OCI-M2 (cell line): ENCODE data around the gene PPP1CC.
"Not testable (repeated sequence)": the region's sequence is repeated elsewhere in the genome, so short reads cannot be mapped to it uniquely, and the experiment has no call there.

ENCODE experiments used
- DNase-seq: peaks from one replicate; lab custom pipeline; 2025; ENCODE audit not compliant: unreplicated experiment; lab: John Stamatoyannopoulos, UW

PPP1CC gene

GRCh38 chr12:110742718-110743570 is at the start of gene PPP1CC:
Gene PPP1CC, minus strand, starts transcription at chr12:110742891. Its CDS starts 184 bp downstream, at chr12:110742707.
- peak; percentile 77 for DNase-seq

- DNase-seq = no peak
Observed at GRCh38 chr12:110791589-110791988, 48.9 kb upstream of the PPP1CC start.

- no peak for DNase-seq
Observed at GRCh38 chr12:110790301-110790700, 47.6 kb upstream of the PPP1CC start.

- no peak for DNase-seq
Observed at GRCh38 chr12:110786012-110786411, 43.3 kb upstream of the PPP1CC start.

DNA sequence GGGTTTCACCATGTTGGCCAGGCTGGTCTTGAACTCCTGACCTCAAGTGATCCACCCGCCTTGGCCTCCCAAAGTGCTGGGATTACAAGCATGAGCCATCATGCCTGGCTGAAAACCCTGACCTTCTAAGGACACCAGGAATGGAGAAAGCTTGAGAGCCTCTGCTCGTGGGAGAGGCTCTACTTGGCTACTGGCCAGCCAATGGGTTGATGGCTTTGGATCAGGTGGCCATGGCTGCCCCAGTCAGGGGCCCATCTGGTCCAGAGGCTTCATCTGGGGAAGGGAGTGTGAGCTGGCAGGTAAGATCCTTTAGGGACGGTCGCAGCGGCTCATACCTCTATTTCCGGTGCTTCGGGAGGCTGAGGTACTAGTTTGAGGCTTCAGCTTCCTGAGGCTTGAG is 42.5 kb upstream of the PPP1CC start:
- no peak for DNase-seq

GRCh38 chr12:110782922-110783321 is 40.2 kb upstream of the PPP1CC start:
- no peak for DNase-seq

DNA sequence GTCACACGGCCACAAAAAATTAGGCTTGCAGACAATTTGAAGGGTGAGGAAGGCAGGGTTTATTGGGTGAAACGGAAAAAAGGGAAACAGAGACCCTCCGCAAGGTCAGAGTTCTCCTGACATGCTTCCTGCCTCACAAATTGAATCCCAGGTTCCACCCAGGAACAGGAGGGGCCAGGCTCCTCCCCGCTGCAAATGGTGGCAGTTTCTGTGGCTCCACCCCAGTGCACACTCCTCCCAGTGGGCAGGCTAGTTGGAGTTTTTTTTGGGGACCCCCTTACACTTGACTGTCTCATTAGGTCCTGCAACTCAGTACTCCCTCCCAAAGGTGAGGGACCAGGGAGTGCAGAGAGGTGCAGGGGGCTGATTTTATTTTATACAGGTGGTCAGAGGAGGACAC is 39.4 kb upstream of the PPP1CC start:
- DNase-seq = no peak

- DNase-seq = no peak
Observed at GRCh38 chr12:110780448-110780847, 37.8 kb upstream of the PPP1CC start.

GRCh38 chr12:110778833-110779577 is 36.3 kb upstream of the PPP1CC start:
- DNase-seq = no peak

GRCh38 chr12:110776410-110776809 is 33.7 kb upstream of the PPP1CC start:
- DNase-seq = no peak

GRCh38 chr12:110775997-110776396 is 33.3 kb upstream of the PPP1CC start:
- no peak for DNase-seq

DNA sequence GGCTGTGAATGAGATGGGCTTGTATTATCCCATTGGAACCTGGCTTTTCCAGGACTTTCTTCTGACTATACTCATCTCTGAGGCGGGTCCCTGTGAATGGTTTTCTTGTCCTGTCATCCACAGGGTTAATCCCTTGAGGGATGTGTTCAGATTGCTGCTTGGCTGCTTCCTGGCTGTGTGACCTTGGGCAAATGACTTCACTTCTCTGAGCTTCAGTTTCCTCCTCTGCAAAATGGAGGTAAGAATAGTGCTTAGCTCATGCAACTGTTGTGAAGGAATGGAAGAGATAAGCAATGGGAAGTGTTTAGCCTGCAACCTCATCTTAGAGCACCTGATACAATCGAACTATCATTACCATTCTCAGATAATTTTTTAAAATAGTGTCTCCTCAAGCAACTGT is 32.1 kb upstream of the PPP1CC start:
- DNase-seq = no peak

DNA sequence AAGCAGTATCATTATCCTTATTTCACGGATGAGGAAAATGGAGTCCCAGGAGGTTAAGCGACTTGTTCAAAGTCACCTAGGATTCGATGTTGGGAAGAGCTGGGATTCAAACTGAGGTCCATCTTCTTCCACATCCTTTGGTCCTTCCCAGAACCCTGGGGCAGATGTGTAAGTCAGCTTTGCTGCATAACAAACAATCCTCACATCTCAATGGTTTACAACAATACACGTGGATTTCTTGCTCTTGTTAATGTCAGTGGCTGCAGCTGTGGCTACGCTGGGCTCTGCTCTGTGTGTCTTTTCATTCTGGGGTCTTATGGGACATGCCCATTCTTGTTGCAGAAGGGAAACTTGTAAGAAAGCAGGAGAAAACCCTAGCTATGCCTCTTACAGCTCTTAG is 26.3 kb upstream of the PPP1CC start:
- no peak for DNase-seq

DNA sequence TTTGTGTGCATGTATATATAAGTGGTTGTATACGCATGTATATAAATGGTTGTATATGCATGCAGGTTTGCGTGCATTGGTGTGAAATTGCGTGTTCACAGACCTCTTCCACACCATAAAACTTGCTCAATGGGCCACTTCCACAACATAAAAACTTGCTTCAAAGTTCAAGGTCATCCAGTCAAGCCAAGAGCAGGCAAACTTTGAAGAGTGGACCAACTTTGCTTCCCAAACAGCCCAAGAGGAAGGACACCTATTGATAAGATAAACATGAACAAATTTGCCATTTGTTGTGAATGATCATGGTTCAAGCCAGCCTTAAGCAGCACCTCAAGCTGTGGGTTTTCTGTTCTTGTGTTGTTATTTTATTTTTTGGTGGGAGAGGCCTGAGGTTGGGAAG is 25.2 kb upstream of the PPP1CC start:
- no peak for DNase-seq

- DNase-seq = no peak
Observed at GRCh38 chr12:110766311-110767154, 23.8 kb upstream of the PPP1CC start.

GRCh38 chr12:110765572-110765971 is 22.9 kb upstream of the PPP1CC start:
- not testable (repeated sequence) for DNase-seq

DNA sequence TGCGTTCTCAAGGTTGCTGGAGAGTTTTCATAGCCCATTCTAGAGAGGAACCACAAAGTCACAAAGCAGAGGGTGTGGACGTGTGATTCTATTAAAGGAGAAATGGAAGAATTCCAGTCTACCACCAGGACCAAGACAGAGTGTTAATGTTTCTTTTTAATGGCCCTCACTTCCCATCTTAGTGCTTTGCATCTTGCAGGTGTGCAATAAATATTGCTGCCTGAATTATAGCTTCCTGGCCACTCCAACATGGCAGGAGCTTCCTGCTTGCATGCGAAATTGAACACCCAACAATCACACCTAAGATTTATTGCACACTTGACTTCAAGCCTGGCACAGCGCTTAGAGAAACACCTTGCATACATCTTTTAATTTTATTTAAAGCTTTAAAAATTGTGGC is 22.4 kb upstream of the PPP1CC start:
- DNase-seq = no peak

DNA sequence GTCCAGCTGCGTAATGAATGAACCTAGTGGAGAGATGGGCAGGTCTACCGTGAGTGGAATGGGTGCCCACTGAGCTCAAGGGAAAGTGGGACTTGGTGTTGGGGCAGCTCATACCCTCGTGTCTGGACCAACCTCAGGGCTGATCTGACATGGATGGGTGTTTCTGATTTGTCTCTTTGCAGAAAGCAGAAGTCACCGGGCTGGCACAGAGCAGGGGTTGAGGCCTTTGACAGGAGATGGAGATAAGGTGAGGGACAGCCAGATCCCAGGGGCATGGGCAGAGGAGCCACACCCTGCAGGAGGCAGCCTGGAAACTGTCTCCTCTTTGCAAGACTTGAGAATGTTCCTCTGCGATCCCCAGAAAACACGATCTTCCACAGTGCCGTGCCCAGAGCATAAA is 20.9 kb upstream of the PPP1CC start:
- DNase-seq = no peak

DNA sequence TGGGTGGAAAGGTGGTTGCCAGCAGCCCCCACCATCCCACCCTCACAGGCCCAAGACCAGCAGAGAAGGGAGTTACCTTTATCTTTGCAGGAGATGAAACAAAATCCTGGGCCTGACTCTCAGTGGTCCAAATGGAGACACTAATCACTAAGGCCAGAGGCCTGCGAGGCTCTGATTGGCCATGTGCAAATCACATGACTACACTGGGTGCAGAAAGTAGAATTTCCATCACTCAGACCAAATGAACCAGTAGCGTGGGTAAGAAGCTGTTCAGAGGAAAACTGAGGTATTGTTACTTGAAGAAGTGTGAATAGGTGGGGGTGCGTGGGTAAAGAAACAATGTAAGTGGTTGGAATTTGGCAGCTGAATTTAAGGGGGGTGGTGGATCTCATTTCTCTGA is 20.2 kb upstream of the PPP1CC start:
- DNase-seq = no peak

- DNase-seq = no peak
Observed at GRCh38 chr12:110760204-110760609, 17.5 kb upstream of the PPP1CC start.

DNA sequence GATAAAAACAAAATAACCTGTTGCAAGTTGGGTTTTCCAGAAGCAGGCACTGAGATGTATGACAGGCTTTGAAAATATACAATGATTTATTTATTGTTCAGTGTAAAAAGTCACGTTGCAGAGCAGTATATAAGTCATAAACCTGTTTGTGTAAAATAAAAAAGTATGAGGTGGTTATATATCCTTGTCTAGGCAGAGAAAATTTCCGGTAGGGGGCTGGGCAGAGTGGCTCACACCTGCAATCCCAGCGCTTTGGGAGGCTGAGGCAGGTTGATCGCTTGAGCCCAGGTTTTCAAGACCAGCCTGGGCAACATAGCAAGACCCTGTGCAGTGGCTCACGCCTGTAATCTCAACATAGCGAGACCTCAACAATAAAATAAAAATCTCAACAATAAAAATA is 16.2 kb upstream of the PPP1CC start:
- DNase-seq = no peak
